ENCODE results near the gene NR2F1-AS1. TPM values are rescaled to one million over a fixed set of nuclear protein-coding genes. Genes with fewer than 3 reads are reported as not detected.

NR2F1-AS1 gene
- total RNA-seq, 1 donor from 2014 or later = 15.0 TPM

- DNase-seq (ENCODE audit: low read depth, low spot score) = no peak
These were observed 22.2 kb upstream of the NR2F1-AS1 start for GRCh38 chr5:93603078-93603792.

GRCh38 chr5:93602241-93603077, 21.4 kb upstream of the NR2F1-AS1 start:
- no peak for DNase-seq (ENCODE audit: low read depth, low spot score)

- DNase-seq (ENCODE audit: low read depth, low spot score) = no peak
These were observed 20.8 kb upstream of the NR2F1-AS1 start for GRCh38 chr5:93601802-93602155.

GRCh38 chr5:93601071-93601801, 20.2 kb upstream of the NR2F1-AS1 start:
- DNase-seq (ENCODE audit: low read depth, low spot score) = no peak

- DNase-seq (ENCODE audit: low read depth, low spot score) = no peak
These were observed 19.5 kb upstream of the NR2F1-AS1 start for GRCh38 chr5:93600409-93601070.

GRCh38 chr5:93599399-93600120, 18.5 kb upstream of the NR2F1-AS1 start:
- no peak for DNase-seq (ENCODE audit: low read depth, low spot score)

- no peak for DNase-seq (ENCODE audit: low read depth, low spot score)
These were observed 18.0 kb upstream of the NR2F1-AS1 start for GRCh38 chr5:93599001-93599379.

GRCh38 chr5:93598091-93599000, 17.3 kb upstream of the NR2F1-AS1 start:
- DNase-seq (ENCODE audit: low read depth, low spot score) = no peak

GRCh38 chr5:93596676-93597490, 15.9 kb upstream of the NR2F1-AS1 start:
- DNase-seq (ENCODE audit: low read depth, low spot score) = no peak

GRCh38 chr5:93596310-93596675, 15.3 kb upstream of the NR2F1-AS1 start:
- DNase-seq (ENCODE audit: low read depth, low spot score) = no peak

GRCh38 chr5:93595420-93596147, 14.6 kb upstream of the NR2F1-AS1 start:
- DNase-seq (ENCODE audit: low read depth, low spot score) = no peak

GRCh38 chr5:93594591-93595419, 13.8 kb upstream of the NR2F1-AS1 start:
- DNase-seq (ENCODE audit: low read depth, low spot score) = no peak

GRCh38 chr5:93593476-93594131, 12.6 kb upstream of the NR2F1-AS1 start:
- DNase-seq (ENCODE audit: low read depth, low spot score) = no peak

- DNase-seq (ENCODE audit: low read depth, low spot score) = no peak
These were observed 11.9 kb upstream of the NR2F1-AS1 start for GRCh38 chr5:93592883-93593282.

- DNase-seq (ENCODE audit: low read depth, low spot score) = no peak
These were observed 10.4 kb upstream of the NR2F1-AS1 start for GRCh38 chr5:93591323-93591945.

GRCh38 chr5:93590493-93590892, 9.5 kb upstream of the NR2F1-AS1 start:
- no peak for DNase-seq (ENCODE audit: low read depth, low spot score)

- DNase-seq (ENCODE audit: low read depth, low spot score) = no peak
These were observed 8.8 kb upstream of the NR2F1-AS1 start for GRCh38 chr5:93589829-93590215.
